ENCODE measurements around the gene TRIM62.

The TRIM62 gene

GRCh38 chr1:33165209-33165608 lies 16.6 kb downstream of the TRIM62 start:
- no peak overlapping the region for H3K27ac ChIP-seq
- no peak for DNase-seq (ENCODE audit: low spot score)
- POLR2A ChIA-PET (ENCODE audit: low non-redundant PET) = no interaction called here
- TF ChIP-seq CTCF (conservative IDR thresholded peaks at IDR 0.05; ENCODE audit: low read depth) = no peak
- CTCF ChIA-PET = no interaction called here

GRCh38 chr1:33163621-33164519 lies 18.0 kb downstream of the TRIM62 start:
- POLR2A ChIA-PET (ENCODE audit: low non-redundant PET) = no interaction called here
- H3K27ac ChIP-seq = no peak overlapping the region
- no peak for TF ChIP-seq CTCF (conservative IDR thresholded peaks at IDR 0.05; ENCODE audit: low read depth)
- CTCF ChIA-PET = no interaction called here
- DNase-seq (ENCODE audit: low spot score) = no peak

GRCh38 chr1:33162141-33162540 lies 19.7 kb downstream of the TRIM62 start:
- no peak for DNase-seq (ENCODE audit: low spot score)
- no peak overlapping the region for H3K27ac ChIP-seq
- POLR2A ChIA-PET (ENCODE audit: low non-redundant PET) = no interaction called here
- TF ChIP-seq CTCF (conservative IDR thresholded peaks at IDR 0.05; ENCODE audit: low read depth) = no peak
- CTCF ChIA-PET = interaction anchor here (0.6 kb wide), 1 partner anchor 101 kb away, joined by 5 read pairs; no protein-coding TSS in a partner anchor

- no peak for DNase-seq (ENCODE audit: low spot score)
- H3K27ac ChIP-seq = no peak overlapping the region
- ChIA-PET CTCF (no interaction called here), POLR2A (ENCODE audit: low non-redundant PET) (no interaction called here)
- TF ChIP-seq CTCF (conservative IDR thresholded peaks at IDR 0.05; ENCODE audit: low read depth) = no peak
Measured at GRCh38 chr1:33161061-33161681, 20.7 kb downstream of the TRIM62 start.

GRCh38 chr1:33159577-33159976 lies 22.3 kb downstream of the TRIM62 start:
- ChIA-PET POLR2A (ENCODE audit: low non-redundant PET) (no interaction called here), CTCF (no interaction called here)
- no peak for DNase-seq (ENCODE audit: low spot score)
- no peak for TF ChIP-seq CTCF (conservative IDR thresholded peaks at IDR 0.05; ENCODE audit: low read depth)
- no peak overlapping the region for H3K27ac ChIP-seq

GRCh38 chr1:33158366-33158765 lies 23.5 kb downstream of the TRIM62 start:
- no peak for DNase-seq (ENCODE audit: low spot score)
- TF ChIP-seq CTCF (conservative IDR thresholded peaks at IDR 0.05; ENCODE audit: low read depth) = no peak
- POLR2A ChIA-PET (ENCODE audit: low non-redundant PET) = no interaction called here
- H3K27ac ChIP-seq = no peak overlapping the region
- CTCF ChIA-PET = interaction anchor here (0.6 kb wide), 1 partner anchor 143 kb away, joined by 3 read pairs; no protein-coding TSS in a partner anchor
